DMS114 treated with DMSO at 0.1 percent for 48 hours (cell line): Measurements from ENCODE around the gene VPS13D.
"Not testable (repeated sequence)": the region's sequence is repeated elsewhere in the genome, so short reads cannot be mapped to it uniquely, and the experiment has no call there.

Experiments
- DNase-seq: peaks from one replicate; lab custom pipeline; 2025; ENCODE audit not compliant: unreplicated experiment; lab: John Stamatoyannopoulos, UW

VPS13D gene

DNA sequence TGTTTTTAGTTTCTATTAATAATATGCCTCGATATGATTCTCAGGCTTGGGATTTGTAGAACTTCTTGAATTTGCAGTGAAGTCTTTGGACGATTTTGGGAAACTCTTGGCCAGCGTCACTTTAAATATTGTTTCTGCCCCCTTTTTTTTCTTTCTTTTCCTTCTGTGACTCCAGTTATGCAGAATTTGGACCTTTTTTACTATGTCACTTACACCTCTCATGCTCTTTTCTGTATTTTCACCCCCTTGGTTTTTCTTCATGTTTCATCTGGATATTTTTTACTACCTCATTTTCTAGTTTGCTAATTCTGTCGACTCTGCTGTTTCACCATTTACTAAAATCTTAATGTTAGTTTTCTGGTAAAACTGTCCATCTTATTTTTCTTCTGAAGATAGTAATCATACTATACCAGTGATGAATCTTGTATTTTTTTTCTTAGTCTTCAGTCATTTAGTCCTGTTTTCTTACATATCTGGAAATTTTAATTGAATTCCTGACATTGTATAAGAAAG lies 214.6 kb downstream of the VPS13D start:
- DNase-seq = no peak

DNA sequence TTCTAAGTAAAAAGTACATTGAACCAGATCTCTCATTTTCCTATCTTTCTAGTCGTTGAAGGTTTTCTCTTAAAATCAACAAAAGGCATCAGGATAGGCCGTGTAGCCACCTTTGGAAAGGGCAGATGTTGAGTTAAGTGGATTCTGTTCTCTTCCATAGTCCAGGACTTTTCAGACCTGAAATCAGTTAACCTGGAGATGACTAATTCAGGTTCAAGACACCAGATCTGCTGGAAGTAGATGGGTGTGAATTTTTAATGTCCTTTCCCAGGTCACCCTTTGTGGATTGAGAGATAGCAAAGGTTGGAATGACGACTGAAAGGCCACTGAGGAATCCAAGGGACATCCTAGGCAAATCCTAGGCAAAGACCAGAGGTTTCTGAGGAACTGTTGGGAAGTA lies 215.4 kb downstream of the VPS13D start:
- no peak for DNase-seq

DNA sequence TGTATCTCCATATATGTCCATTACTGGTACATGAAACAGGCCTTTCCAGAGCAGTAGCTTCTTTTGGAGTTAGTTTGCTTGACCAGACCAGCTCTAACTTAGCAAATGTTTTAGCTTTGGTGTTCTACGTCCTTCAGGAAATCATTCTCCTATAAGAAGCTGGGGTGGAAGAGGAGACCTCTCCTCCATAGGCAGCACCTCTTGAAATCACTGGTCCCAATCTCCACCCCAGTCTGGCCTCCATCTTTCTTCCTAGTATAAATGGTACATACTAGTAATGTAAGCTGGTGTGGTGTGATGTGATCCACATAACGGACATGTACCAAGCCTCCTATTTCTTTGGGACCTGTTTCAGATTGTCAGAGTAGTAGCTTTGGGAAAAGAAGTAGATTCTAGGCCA lies 216.8 kb downstream of the VPS13D start:
- DNase-seq = no peak

DNA sequence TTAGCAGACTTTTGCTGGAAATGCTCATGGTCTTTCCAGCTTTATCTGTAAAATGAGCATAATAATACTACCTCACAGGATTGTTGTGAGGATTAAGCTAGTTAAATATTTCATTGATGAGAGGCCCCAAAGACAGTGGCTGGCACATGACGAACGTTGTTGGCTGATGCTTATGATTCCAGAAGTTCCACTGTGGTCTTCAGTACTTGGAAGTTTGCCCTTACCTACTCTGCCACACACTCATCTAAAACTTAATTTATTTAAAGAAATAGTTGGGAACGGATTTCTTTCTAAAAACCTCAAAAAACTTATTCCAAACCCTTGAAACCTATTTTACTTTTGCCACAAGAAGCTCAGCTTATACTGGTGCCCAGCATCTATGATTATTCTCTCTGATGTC lies 217.5 kb downstream of the VPS13D start:
- no peak for DNase-seq

- no peak for DNase-seq
These were observed 218.1 kb downstream of the VPS13D start for GRCh38 chr1:12447849-12448312.

- DNase-seq = no peak
These were observed 218.9 kb downstream of the VPS13D start for GRCh38 chr1:12448746-12449177.

GRCh38 chr1:12450090-12450755 lies 220.4 kb downstream of the VPS13D start:
- DNase-seq = no peak

GRCh38 chr1:12450756-12451559 lies 221.1 kb downstream of the VPS13D start:
- DNase-seq = no peak

GRCh38 chr1:12451560-12451900 lies 221.7 kb downstream of the VPS13D start:
- DNase-seq = no peak

GRCh38 chr1:12452262-12452661 lies 222.4 kb downstream of the VPS13D start:
- DNase-seq = no peak

DNA sequence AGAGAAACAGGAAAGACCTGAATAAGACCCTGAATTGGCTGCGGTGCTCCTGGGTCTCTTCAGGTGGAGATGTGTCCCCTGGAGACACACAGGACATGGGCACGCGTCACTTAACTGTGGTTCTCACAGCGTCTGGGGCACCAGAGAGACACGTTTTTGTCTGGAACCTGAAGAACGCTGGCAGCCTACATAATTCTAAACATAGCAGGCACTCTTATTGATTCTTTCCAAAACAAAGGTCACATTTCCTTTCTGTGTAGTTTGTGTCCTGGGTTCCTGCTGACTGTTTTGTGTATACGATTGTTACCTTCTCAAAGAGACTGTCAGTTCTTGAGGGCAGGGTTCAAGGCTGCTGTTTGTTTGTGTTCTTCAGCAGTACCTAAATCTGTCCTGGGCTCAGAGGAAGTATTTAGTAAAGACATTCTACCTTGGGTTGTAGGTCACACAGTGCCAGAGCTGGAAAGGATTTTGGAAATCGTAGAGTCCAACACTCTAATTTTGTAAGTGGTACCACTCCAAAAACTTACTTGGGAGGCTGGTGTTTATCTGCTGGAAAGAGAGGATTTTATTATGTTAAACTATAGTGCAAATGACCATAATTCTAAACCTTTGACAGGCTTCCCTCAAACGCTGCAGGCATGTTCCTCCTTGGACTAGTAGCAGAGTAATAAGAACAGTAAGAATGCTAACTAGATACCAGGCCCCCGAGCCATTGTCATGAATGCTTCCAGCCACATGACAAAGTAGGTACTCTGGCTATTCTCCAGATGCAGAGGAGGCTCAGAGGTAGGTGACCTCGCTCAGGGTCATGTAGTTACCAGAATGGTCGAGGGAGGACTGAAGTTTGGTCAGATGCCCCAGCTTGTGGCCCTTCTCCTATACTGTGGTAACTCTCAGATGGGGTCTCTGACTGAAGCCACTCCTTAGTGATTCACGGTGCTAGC lies 223.8 kb downstream of the VPS13D start:
- no peak for DNase-seq

DNA sequence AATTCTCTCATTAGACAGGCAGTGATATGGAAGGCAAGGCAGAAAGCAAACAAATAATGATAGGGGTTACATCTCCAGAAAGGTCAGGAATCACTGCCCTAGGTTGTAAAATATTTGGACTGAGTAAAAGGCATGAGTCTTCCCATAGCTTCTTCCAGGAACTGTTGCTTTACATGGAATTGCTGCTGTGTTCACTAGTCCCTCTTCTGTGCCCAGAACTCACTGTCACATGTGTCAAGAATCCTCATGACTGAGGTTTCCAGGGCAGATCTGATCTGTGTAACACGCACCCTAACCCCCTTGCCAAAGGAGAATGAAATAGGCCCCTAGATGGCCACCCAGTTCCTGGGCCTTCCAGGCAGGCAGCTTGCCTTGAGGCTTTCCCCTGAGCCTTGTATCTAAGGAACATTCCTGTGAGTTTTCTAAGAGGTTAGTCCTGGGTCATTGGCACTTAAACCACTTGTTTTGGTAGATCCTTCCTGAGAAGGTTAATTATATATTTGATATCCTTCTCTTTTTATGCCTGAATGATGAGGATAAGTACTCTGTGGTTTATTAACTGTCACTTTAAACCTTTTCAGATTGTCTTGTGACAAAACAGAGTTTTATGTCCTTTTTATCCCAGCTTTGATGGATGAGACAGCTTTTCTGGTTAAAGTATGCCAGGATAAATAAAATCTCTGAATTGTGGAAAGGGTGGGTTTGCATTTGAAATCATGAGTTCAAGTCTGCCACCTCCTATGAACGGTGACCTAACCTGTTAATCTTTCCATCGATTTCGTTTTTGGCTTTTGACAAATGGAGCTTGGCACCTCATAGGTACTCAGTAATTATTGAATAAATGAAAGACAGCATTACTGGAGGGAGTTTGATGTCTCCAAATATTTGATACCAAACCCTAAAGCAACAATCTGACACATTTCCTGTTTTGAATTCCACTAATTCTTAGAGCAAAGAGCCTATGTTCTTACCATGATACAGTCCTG lies 224.9 kb downstream of the VPS13D start:
- no peak for DNase-seq

- not testable (repeated sequence) for DNase-seq
These were observed 226.3 kb downstream of the VPS13D start for GRCh38 chr1:12456081-12456480.

DNA sequence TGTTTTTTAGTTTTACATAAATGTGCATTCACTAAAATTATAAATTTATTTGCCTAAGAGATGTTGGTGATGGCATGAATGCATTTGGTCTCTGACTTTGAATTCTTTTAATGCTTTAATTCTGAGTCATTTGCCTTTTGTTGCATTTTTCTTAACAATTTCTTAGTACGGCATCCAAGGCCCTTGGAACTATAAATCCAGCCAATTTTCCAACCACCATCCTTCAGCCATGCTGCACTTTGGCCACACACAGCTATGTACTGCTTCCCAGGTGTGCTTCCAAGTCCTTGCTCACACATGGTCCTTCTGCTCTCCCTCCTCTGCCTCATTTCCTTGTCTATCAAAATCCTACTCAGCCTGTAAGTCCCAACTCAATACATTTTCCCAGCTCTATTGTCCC lies 227.1 kb downstream of the VPS13D start:
- DNase-seq = no peak

GRCh38 chr1:12457771-12458170 lies 227.9 kb downstream of the VPS13D start:
- DNase-seq = no peak

DNA sequence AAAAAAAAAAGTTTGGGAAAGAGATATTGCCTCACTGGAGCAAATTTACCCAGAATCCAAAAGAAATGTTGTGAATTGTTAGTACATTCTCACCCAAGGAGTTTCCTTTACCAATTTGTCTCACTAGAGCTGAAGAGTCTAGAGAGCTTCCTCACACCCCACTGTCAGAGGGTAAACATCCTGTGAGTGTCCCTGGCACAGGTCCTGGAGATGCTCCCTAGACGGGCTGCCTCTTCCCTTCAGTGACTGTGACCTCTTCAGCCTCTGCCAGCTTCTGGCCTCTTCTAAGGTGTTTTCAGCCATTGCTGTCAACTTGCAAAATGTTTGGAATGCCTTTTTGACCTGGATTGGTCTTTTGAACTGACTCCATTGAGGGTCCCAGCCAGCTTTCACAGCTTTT lies 228.7 kb downstream of the VPS13D start:
- DNase-seq = no peak

DNA sequence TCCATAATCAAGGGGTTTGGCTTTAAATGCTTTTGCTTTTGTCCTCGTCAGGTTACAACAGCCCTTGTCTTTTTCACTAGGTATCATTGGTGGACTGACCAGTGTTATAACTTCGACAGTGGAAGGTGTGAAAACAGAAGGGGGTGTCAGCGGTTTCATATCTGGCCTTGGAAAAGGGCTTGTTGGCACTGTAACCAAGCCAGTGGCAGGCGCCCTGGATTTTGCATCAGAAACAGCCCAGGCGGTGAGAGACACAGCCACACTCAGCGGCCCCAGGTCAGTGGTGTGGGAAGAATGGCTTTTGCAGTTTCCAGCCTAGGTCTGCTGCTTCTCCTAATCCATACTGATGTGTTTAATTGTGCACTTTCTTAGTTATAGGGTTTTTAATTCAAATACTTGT lies 230.3 kb downstream of the VPS13D start:
- no peak for DNase-seq

DNA sequence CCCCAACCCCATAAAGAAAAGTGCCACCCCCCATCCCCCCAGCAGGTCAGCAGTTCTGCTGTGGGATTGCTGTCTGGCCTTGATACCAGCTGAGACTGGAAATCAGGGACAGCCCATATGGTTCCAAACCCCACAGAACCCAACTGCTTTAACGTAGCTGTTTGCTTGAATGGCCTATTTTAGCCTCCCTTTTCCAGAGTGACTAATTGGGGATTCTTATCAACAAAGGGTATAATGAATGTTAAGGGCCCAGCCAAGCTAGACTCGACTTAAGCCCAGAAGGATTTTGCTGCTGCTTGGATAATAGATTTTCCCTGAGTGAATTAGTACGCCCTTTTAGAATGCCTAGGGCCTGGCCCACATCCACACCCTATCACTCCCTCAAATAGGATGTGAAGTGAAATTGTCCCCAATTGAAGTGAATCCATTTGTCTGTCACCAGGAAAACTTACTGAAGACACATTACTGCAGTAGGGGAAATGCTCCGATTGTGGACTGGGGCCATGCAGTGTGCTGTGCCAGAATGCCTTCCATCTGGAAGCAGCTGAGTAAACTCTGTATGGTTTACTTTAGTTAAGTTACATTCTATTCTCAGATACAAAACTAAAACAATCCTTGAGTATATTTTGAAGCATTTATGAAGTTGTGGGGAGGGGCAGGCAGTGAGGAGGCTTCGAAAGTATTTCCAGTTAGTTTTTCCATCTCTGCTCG lies 231.2 kb downstream of the VPS13D start:
- DNase-seq = no peak

DNA sequence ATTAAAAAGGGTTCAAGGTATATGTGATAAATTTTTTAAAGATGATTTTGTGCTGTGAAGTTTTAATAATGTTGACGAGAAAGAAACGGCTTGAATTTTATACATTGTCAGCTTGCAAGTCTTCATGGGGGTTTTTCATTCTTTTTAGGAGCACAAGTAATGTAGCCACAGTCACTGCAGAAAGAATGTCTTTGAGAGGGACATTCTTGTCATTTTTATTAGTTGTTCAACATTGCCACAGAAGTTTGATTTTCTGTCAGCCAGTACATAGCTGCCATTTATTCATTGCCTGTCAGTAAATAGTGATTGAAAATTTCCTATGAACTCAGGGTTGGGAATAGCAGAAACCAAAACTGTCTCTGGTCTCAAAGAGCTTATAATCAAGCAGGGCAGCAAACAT lies 231.9 kb downstream of the VPS13D start:
- DNase-seq = no peak
